ENCODE results near the gene PTCD3. TPM values are rescaled to one million over a fixed set of nuclear protein-coding genes. Genes with fewer than 3 reads are reported as not detected.

Gene PTCD3
- total and polyA plus RNA-seq, 4 experiments from 2014 or later = 28.7 to 185 (median 124) TPM

- Mint-ChIP-seq H3K27ac (no peak overlapping the region), H3K4me1 (peaks cover 0 to 2% (median 0%) of the 10 kb centered on the region in 4 donors), H3K27me3 (no peaks in the 10 kb centered on the region), H3K9me3 (peaks cover 0 to 2% (median 0%) of the 10 kb centered on the region in 8 donors), H3K4me3 (no peak overlapping the region), H3K36me3 (peaks cover 64 to 80% of the 10 kb centered on the region in 2 donors)
- Histone ChIP-seq H3K4me1 (ENCODE audit: insufficient read depth, low read length) (no peaks in the 10 kb centered on the region), H3K4me3 (ENCODE audit: low read length in 2 of 2) (no peak overlapping the region), H3K27me3 (ENCODE audit: insufficient read depth, low read length) (no peaks in the 10 kb centered on the region), H3K27ac (ENCODE audit: low read depth, low read length) (no peak overlapping the region), H3K9me3 (ENCODE audit: control insufficient read depth in 1 of 2, low read length in 2 of 2) (no peaks in the 10 kb centered on the region), H3K36me3 (ENCODE audit: insufficient read depth, low read length) (peaks cover 96% of the 10 kb centered on the region)
- intact Hi-C loops (cut with micrococcal nuclease) = no loop called here
- no peak for DNase-seq
- ChIA-PET POLR2A (ENCODE audit: partially characterized antibody) (no interaction called here), CTCF (ENCODE audit: partially characterized antibody) (no interaction called here)
These were observed 18.6 kb downstream of the PTCD3 start for GRCh38 chr2:86124683-86125082.

GRCh38 chr2:86134709-86135108 lies 28.7 kb downstream of the PTCD3 start:
- no peak for DNase-seq
- Mint-ChIP-seq H3K36me3 (peaks cover 68 to 92% of the 10 kb centered on the region in 2 donors), H3K9me3 (no peaks in the 10 kb centered on the region), H3K27ac (peak overlapping the region in 1 of 7 donors; percentile 18), H3K4me1 (peaks cover 4 to 11% (median 6%) of the 10 kb centered on the region in 4 donors), H3K27me3 (no peaks in the 10 kb centered on the region), H3K4me3 (no peak overlapping the region)
- Histone ChIP-seq H3K4me3 (ENCODE audit: low read length in 2 of 2) (no peak overlapping the region), H3K4me1 (ENCODE audit: insufficient read depth, low read length) (no peaks in the 10 kb centered on the region), H3K27me3 (ENCODE audit: insufficient read depth, low read length) (no peaks in the 10 kb centered on the region), H3K27ac (ENCODE audit: low read depth, low read length) (no peak overlapping the region), H3K9me3 (ENCODE audit: control insufficient read depth in 1 of 2, low read length in 2 of 2) (no peaks in the 10 kb centered on the region), H3K36me3 (ENCODE audit: insufficient read depth, low read length) (peaks cover 84% of the 10 kb centered on the region)
- POLR2A ChIA-PET (ENCODE audit: partially characterized antibody) = no interaction called here
- intact Hi-C loops (cut with micrococcal nuclease) = no loop called here
- CTCF ChIA-PET (ENCODE audit: partially characterized antibody) = interaction anchor here (1.0 kb wide), 1 partner anchor 352 kb away, joined by 3 read pairs; no protein-coding TSS in a partner anchor

GRCh38 chr2:86135653-86136052 lies 29.6 kb downstream of the PTCD3 start:
- Histone ChIP-seq H3K27ac (ENCODE audit: low read depth, low read length) (no peak overlapping the region), H3K4me3 (ENCODE audit: low read length in 2 of 2) (no peak overlapping the region), H3K36me3 (ENCODE audit: insufficient read depth, low read length) (peaks cover 79% of the 10 kb centered on the region), H3K27me3 (ENCODE audit: insufficient read depth, low read length) (no peaks in the 10 kb centered on the region), H3K4me1 (ENCODE audit: insufficient read depth, low read length) (no peaks in the 10 kb centered on the region), H3K9me3 (ENCODE audit: control insufficient read depth in 1 of 2, low read length in 2 of 2) (no peaks in the 10 kb centered on the region)
- Mint-ChIP-seq H3K27ac (peak overlapping the region in 5 of 7 donors; percentile 4 to 55 (median 24)), H3K27me3 (no peaks in the 10 kb centered on the region), H3K4me3 (no peak overlapping the region), H3K4me1 (peaks cover 8 to 20% (median 12%) of the 10 kb centered on the region in 4 donors), H3K36me3 (peaks cover 64 to 95% of the 10 kb centered on the region in 2 donors), H3K9me3 (no peaks in the 10 kb centered on the region)
- CTCF ChIA-PET (ENCODE audit: partially characterized antibody) = no interaction called here
- intact Hi-C loops (cut with micrococcal nuclease) = no loop called here
- DNase-seq = no peak
- POLR2A ChIA-PET (ENCODE audit: partially characterized antibody) = interaction anchor here (0.9 kb wide), 1 partner anchor 16 kb away, joined by 3 read pairs; no protein-coding TSS in a partner anchor

- Mint-ChIP-seq H3K9me3 (no peaks in the 10 kb centered on the region), H3K36me3 (peaks cover 61 to 94% of the 10 kb centered on the region in 2 donors), H3K27me3 (no peaks in the 10 kb centered on the region), H3K4me3 (no peak overlapping the region), H3K4me1 (peaks cover 8 to 20% (median 14%) of the 10 kb centered on the region in 4 donors), H3K27ac (peak overlapping the region in 4 of 7 donors; percentile 4 to 64 (median 32))
- intact Hi-C loops (cut with micrococcal nuclease) = no loop called here
- Histone ChIP-seq H3K27me3 (ENCODE audit: insufficient read depth, low read length) (no peaks in the 10 kb centered on the region), H3K4me1 (ENCODE audit: insufficient read depth, low read length) (no peaks in the 10 kb centered on the region), H3K9me3 (ENCODE audit: control insufficient read depth in 1 of 2, low read length in 2 of 2) (no peaks in the 10 kb centered on the region), H3K27ac (ENCODE audit: low read depth, low read length) (no peak overlapping the region), H3K36me3 (ENCODE audit: insufficient read depth, low read length) (peaks cover 77% of the 10 kb centered on the region), H3K4me3 (ENCODE audit: low read length in 2 of 2) (no peak overlapping the region)
- ChIA-PET CTCF (ENCODE audit: partially characterized antibody) (no interaction called here), POLR2A (ENCODE audit: partially characterized antibody) (interaction anchor here (0.9 kb wide), 1 partner anchor 16 kb away, joined by 3 read pairs; no protein-coding TSS in a partner anchor)
- no peak for DNase-seq
These were observed 30.1 kb downstream of the PTCD3 start for GRCh38 chr2:86136141-86136540.

GRCh38 chr2:86138736-86139625 lies 32.9 kb downstream of the PTCD3 start:
- ChIA-PET POLR2A (ENCODE audit: partially characterized antibody) (interaction anchor here (1.4 kb wide), 1 partner anchor 13 kb away, joined by 3 read pairs; no protein-coding TSS in a partner anchor), CTCF (ENCODE audit: partially characterized antibody) (interaction anchor here (1.0 kb wide), 1 partner anchor 84 kb away, joined by 3 read pairs; no protein-coding TSS in a partner anchor)
- H3K4me1 ChIP-seq (ENCODE audit: insufficient read depth, low read length) = no peaks in the 10 kb centered on the region
- H3K27ac ChIP-seq (ENCODE audit: low read depth, low read length) = no peak overlapping the region
- H3K4me3 Mint-ChIP-seq = no peak overlapping the region
- H3K36me3 ChIP-seq (ENCODE audit: insufficient read depth, low read length) = peaks cover 55% of the 10 kb centered on the region
- H3K4me1 Mint-ChIP-seq = peaks cover 8 to 20% (median 14%) of the 10 kb centered on the region in 4 donors
- DNase-seq = no peak
- no peaks in the 10 kb centered on the region for H3K27me3 ChIP-seq (ENCODE audit: insufficient read depth, low read length)
- H3K27ac Mint-ChIP-seq = peak overlapping the region in 6 of 7 donors; percentile 27 to 84 (median 70)
- no peaks in the 10 kb centered on the region for H3K27me3 Mint-ChIP-seq
- no peaks in the 10 kb centered on the region for H3K9me3 Mint-ChIP-seq
- intact Hi-C loops (cut with micrococcal nuclease) = no loop called here
- H3K9me3 ChIP-seq (ENCODE audit: control insufficient read depth in 1 of 2, low read length in 2 of 2) = no peaks in the 10 kb centered on the region
- peaks cover 55 to 87% of the 10 kb centered on the region in 2 donors for H3K36me3 Mint-ChIP-seq
- H3K4me3 ChIP-seq (ENCODE audit: low read length in 2 of 2) = no peak overlapping the region

- H3K4me1 Mint-ChIP-seq = peaks cover 8 to 20% (median 14%) of the 10 kb centered on the region in 4 donors
- no peaks in the 10 kb centered on the region for H3K9me3 Mint-ChIP-seq
- ChIA-PET CTCF (ENCODE audit: partially characterized antibody) (no interaction called here), POLR2A (ENCODE audit: partially characterized antibody) (no interaction called here)
- intact Hi-C loops (cut with micrococcal nuclease) = no loop called here
- Histone ChIP-seq H3K36me3 (ENCODE audit: insufficient read depth, low read length) (peaks cover 55% of the 10 kb centered on the region), H3K4me3 (ENCODE audit: low read length in 2 of 2) (no peak overlapping the region), H3K27me3 (ENCODE audit: insufficient read depth, low read length) (no peaks in the 10 kb centered on the region), H3K27ac (ENCODE audit: low read depth, low read length) (no peak overlapping the region), H3K9me3 (ENCODE audit: control insufficient read depth in 1 of 2, low read length in 2 of 2) (no peaks in the 10 kb centered on the region), H3K4me1 (ENCODE audit: insufficient read depth, low read length) (no peaks in the 10 kb centered on the region)
- H3K27me3 Mint-ChIP-seq = no peaks in the 10 kb centered on the region
- no peak overlapping the region for H3K4me3 Mint-ChIP-seq
- peak overlapping the region in 4 of 7 donors; percentile 33 to 77 (median 59) for H3K27ac Mint-ChIP-seq
- H3K36me3 Mint-ChIP-seq = peaks cover 55 to 87% of the 10 kb centered on the region in 2 donors
- DNase-seq = peak in 4 of 5 donors; percentile 7 to 30 (median 20)
These were observed 33.9 kb downstream of the PTCD3 start for GRCh38 chr2:86139981-86140380.

GRCh38 chr2:86140969-86141392 lies 34.9 kb downstream of the PTCD3 start:
- Mint-ChIP-seq H3K27ac (peak overlapping the region in 5 of 7 donors; percentile 16 to 82 (median 62)), H3K4me1 (peaks cover 8 to 20% (median 14%) of the 10 kb centered on the region in 4 donors), H3K4me3 (no peak overlapping the region), H3K27me3 (no peaks in the 10 kb centered on the region), H3K36me3 (peaks cover 47 to 83% of the 10 kb centered on the region in 2 donors), H3K9me3 (no peaks in the 10 kb centered on the region)
- Histone ChIP-seq H3K27ac (ENCODE audit: low read depth, low read length) (no peak overlapping the region), H3K9me3 (ENCODE audit: control insufficient read depth in 1 of 2, low read length in 2 of 2) (no peaks in the 10 kb centered on the region), H3K27me3 (ENCODE audit: insufficient read depth, low read length) (no peaks in the 10 kb centered on the region), H3K36me3 (ENCODE audit: insufficient read depth, low read length) (peaks cover 55% of the 10 kb centered on the region), H3K4me3 (ENCODE audit: low read length in 2 of 2) (no peak overlapping the region), H3K4me1 (ENCODE audit: insufficient read depth, low read length) (no peaks in the 10 kb centered on the region)
- no peak for DNase-seq
- intact Hi-C loops (cut with micrococcal nuclease) = no loop called here
- POLR2A ChIA-PET (ENCODE audit: partially characterized antibody) = interaction anchor here (0.7 kb wide), 1 partner anchor 11 kb away, joined by 4 read pairs; no protein-coding TSS in a partner anchor
- CTCF ChIA-PET (ENCODE audit: partially characterized antibody) = no interaction called here

All from CD4-positive, alpha-beta memory T cell (primary cell).